PFSK-1 (cell line): Measurements from ENCODE around the gene UTP3.

ENCODE experiments used
- POLR2AphosphoS5 ChIP-seq: IDR thresholded peaks from 2 replicates; pipeline ENCODE4 v1.6.1; 2012; ENCODE audit warnings: low read depth, mild to moderate bottlenecking, control low read depth, low read length, moderate library complexity
- SIN3A ChIP-seq: IDR thresholded peaks from 2 replicates; pipeline ENCODE4 v1.6.1; 2012; ENCODE audit warnings: mild to moderate bottlenecking, low read length, moderate library complexity, borderline replicate concordance; ENCODE audit not compliant: insufficient read depth
- TAF1 ChIP-seq: IDR thresholded peaks from 2 replicates; pipeline ENCODE4 v1.6.1; 2012; ENCODE audit warnings: low read length, control low read depth, borderline replicate concordance; ENCODE audit not compliant: insufficient read depth
- TF ChIP-seq, protein P1 (sequence below), 2 experiments: IDR thresholded peaks; 2 replicates each; pipeline versions ENCODE4 v1.6.1 to v1.8.0; 2011 to 2012; ENCODE audit warnings: low read depth in 2 of 2, low read length in 2 of 2, control low read depth in 1 of 2, inconsistent platforms in 1 of 2, mild to moderate bottlenecking in 1 of 2, moderate library complexity in 1 of 2; ENCODE audit not compliant: insufficient read depth in 1 of 2

DNA sequence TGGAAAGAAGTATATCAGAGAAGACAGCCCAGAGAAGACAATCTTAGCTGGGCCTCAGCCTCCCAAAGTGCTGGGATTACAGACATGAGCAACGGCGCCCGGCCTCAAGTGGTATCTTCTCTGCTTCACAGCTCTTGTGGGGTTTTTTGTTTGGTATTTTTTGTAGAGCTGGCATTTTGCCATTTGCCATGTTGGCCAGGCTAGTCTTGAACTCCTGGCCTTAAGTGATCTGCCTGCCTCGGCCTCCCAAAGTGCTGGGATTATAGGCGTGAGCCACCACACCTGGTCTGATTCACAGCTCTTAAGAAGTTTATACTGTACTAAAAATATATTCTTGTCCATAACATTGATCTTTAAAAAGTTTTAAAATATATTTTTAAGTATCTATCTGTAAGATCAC is 12.4 kb downstream of the UTP3 start:
- TF ChIP-seq POLR2AphosphoS5 (no peak), TAF1 (no peak), SIN3A (no peak)
- TF ChIP-seq, protein P1, sequence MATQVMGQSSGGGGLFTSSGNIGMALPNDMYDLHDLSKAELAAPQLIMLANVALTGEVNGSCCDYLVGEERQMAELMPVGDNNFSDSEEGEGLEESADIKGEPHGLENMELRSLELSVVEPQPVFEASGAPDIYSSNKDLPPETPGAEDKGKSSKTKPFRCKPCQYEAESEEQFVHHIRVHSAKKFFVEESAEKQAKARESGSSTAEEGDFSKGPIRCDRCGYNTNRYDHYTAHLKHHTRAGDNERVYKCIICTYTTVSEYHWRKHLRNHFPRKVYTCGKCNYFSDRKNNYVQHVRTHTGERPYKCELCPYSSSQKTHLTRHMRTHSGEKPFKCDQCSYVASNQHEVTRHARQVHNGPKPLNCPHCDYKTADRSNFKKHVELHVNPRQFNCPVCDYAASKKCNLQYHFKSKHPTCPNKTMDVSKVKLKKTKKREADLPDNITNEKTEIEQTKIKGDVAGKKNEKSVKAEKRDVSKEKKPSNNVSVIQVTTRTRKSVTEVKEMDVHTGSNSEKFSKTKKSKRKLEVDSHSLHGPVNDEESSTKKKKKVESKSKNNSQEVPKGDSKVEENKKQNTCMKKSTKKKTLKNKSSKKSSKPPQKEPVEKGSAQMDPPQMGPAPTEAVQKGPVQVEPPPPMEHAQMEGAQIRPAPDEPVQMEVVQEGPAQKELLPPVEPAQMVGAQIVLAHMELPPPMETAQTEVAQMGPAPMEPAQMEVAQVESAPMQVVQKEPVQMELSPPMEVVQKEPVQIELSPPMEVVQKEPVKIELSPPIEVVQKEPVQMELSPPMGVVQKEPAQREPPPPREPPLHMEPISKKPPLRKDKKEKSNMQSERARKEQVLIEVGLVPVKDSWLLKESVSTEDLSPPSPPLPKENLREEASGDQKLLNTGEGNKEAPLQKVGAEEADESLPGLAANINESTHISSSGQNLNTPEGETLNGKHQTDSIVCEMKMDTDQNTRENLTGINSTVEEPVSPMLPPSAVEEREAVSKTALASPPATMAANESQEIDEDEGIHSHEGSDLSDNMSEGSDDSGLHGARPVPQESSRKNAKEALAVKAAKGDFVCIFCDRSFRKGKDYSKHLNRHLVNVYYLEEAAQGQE (IDR thresholded peaks at IDR 0.05; ENCODE audit: insufficient read depth in 1 of 2, low read depth in 2 of 2, low read length in 2 of 2), result no peak
